B cell (primary cell): Measurements from ENCODE around the gene ADAMTS2. TPM values are rescaled to one million over a fixed set of nuclear protein-coding genes. Genes with fewer than 3 reads are reported as not detected.

Experiments used
- ATAC-seq: fragments of 200-7000 bp; cut with Tn5 transposase; one replicate; pipeline ENCODE4 v1.10.0; 2021; ENCODE audit warnings: low read depth, mild to moderate bottlenecking, moderate number of reproducible peaks, moderate library complexity
- CTCF ChIA-PET: fragments of 350-600 bp; sonication (Branson Sonifier 250); formaldehyde crosslinking; loops from one replicate; lab custom pipeline; 2021; ENCODE audit warnings: antibody characterized with exemption, inconsistent platforms; lab: Charles Lee
- POLR2A ChIA-PET: fragments of 350-600 bp; sonication (Branson Sonifier 250); formaldehyde crosslinking; loops from one replicate; lab custom pipeline; 2021; ENCODE audit warnings: antibody characterized with exemption; lab: Charles Lee
- DNase-seq: peaks from one replicate; pipeline ENCODE4 v3.0.0; 2013
- H2AFZ ChIP-seq: 2 replicates; pipeline ENCODE4 v1.6.1; 2012; ENCODE audit warnings: mild to moderate bottlenecking, low read depth, low read length; ENCODE audit not compliant: insufficient read depth, poor library complexity, severe bottlenecking
- H3K27ac ChIP-seq, 2 donors: 1 replicate in 1 of 2; 2 replicates in 1 of 2; pipeline ENCODE4 v1.5.1; 2012 to 2013; ENCODE audit warnings: low read length in 2 of 2, mild to moderate bottlenecking in 2 of 2, moderate library complexity in 1 of 2
- H3K27me3 ChIP-seq, 4 experiments: fragments of 200-600 bp in 1 of 4; sonication (generic) in 1 of 4; replicated peaks in 1 of 4; 1 replicate in 2 of 4; 2 replicates in 2 of 4; pipeline versions ENCODE4 v1.6.1 to v1.7.0; 2013 to 2016; ENCODE audit warnings: low read length in 3 of 4, mild to moderate bottlenecking in 2 of 4, mixed read lengths in 1 of 4, moderate library complexity in 1 of 4; ENCODE audit not compliant: insufficient read depth in 4 of 4, control insufficient read depth in 3 of 4; ENCODE audit errors: control extremely low read depth in 1 of 4
- H3K36me3 ChIP-seq, 2 experiments: replicated peaks in 1 of 2; 1 replicate in 1 of 2; 2 replicates in 1 of 2; pipeline versions ENCODE4 v1.6.1 to v1.7.1; 2013; ENCODE audit warnings: low read length in 1 of 2; ENCODE audit not compliant: insufficient read depth in 2 of 2, control insufficient read depth in 1 of 2; ENCODE audit errors: control extremely low read depth in 1 of 2, extremely low read depth in 1 of 2
- H3K4me1 ChIP-seq, 2 donors: fragments of 200-600 bp in 1 of 2; sonication (generic) in 1 of 2; 1 replicate in 1 of 2; 2 replicates in 1 of 2; pipeline versions ENCODE4 v1.5.1 to v1.6.1; 2013 to 2017; ENCODE audit warnings: low read length in 2 of 2; ENCODE audit not compliant: control insufficient read depth in 2 of 2, insufficient read depth in 2 of 2
- H3K4me2 ChIP-seq: replicated peaks from 2 replicates; pipeline ENCODE3; 2012; ENCODE audit warnings: mild to moderate bottlenecking, low read depth, low read length; ENCODE audit not compliant: poor library complexity, severe bottlenecking
- H3K4me3 ChIP-seq, 5 experiments: fragments of 200-600 bp in 1 of 5; sonication (generic) in 1 of 5; 1 replicate in 3 of 5; 2 replicates in 2 of 5; pipeline versions ENCODE4 v1.5.1 to v1.7.0; 2011 to 2016; ENCODE audit warnings: low read length in 4 of 5, mild to moderate bottlenecking in 4 of 5, low read depth in 2 of 5, control low read depth in 1 of 5, moderate library complexity in 1 of 5; ENCODE audit not compliant: insufficient read depth in 1 of 5; ENCODE audit errors: control extremely low read depth in 1 of 5, extremely low read depth in 1 of 5
- H3K79me2 ChIP-seq: fragments of 200-600 bp; sonication (generic); one replicate; pipeline ENCODE4 v1.6.0; 2016; ENCODE audit warnings: low read length; ENCODE audit not compliant: control insufficient read depth, insufficient read depth
- H3K9ac ChIP-seq: fragments of 200-600 bp; sonication (generic); 2 replicates; pipeline ENCODE4 v1.6.1; 2017; ENCODE audit warnings: mild to moderate bottlenecking, low read length, moderate library complexity
- H3K9me3 ChIP-seq, 3 donors: one replicate each; pipeline versions ENCODE4 v1.6.1 to v1.7.1; 2013; ENCODE audit warnings: low read length in 2 of 3; ENCODE audit not compliant: control insufficient read depth in 2 of 3, insufficient read depth in 1 of 3; ENCODE audit errors: control extremely low read depth in 1 of 3
- H4K20me1 ChIP-seq: 2 replicates; pipeline ENCODE4 v1.6.0; 2012; ENCODE audit warnings: mild to moderate bottlenecking, low read length; ENCODE audit not compliant: insufficient read depth, control insufficient read depth, poor library complexity, severe bottlenecking
- H3K27ac Mint-ChIP-seq: one replicate; pipeline ENCODE4 v1.8.0; 2021; ENCODE audit warnings: mixed read lengths
- H3K27me3 Mint-ChIP-seq: one replicate; pipeline ENCODE4 v1.8.0; 2021; ENCODE audit warnings: mixed read lengths
- H3K4me1 Mint-ChIP-seq: one replicate; pipeline ENCODE4 v1.8.0; 2021; ENCODE audit warnings: mixed read lengths
- H3K4me3 Mint-ChIP-seq: one replicate; pipeline ENCODE4 v1.8.0; 2021; ENCODE audit warnings: mixed read lengths
- H3K9me3 Mint-ChIP-seq: one replicate; pipeline ENCODE4 v1.8.0; 2022; ENCODE audit warnings: mixed read lengths; ENCODE audit not compliant: insufficient read depth
- EZH2 ChIP-seq: IDR thresholded peaks from 2 replicates; pipeline ENCODE4 v1.6.1; 2012; ENCODE audit warnings: borderline replicate concordance, low read depth, mild to moderate bottlenecking, moderate library complexity, low read length; ENCODE audit not compliant: insufficient read depth, poor library complexity, severe bottlenecking
- WGBS: methylation state at CpG from one replicate; pipeline ENCODE4 v1.1.5; 2013; ENCODE audit warnings: missing lambda C conversion rate; ENCODE audit not compliant: insufficient coverage; 5-methylcytosine and 5-hydroxymethylcytosine counted together
- intact Hi-C: fragments of 100-400 bp; cut with micrococcal nuclease; formaldehyde crosslinking; loops from one replicate; pipeline ENCODE4 v1.10.0; 2022
- polyA plus RNA-seq: library from polyadenylated mRNA; depleted of rRNA; stranded (reverse); fragments of >200 nt; gene quantifications from 2 replicates; pipeline ENCODE4 v1.2.3, GENCODE V29; 2012
- total RNA-seq, 2 donors: library from RNA; stranded (reverse); fragments of 120-200 nt in 1 of 2; gene quantifications; 1 replicate in 1 of 2; 2 replicates in 1 of 2; pipeline versions ENCODE4 v1.2.3 to v1.2.4, GENCODE V29; 2013 to 2022
- TF ChIP-seq, protein P1 (sequence below): fragments of 200-600 bp; IDR thresholded peaks from one replicate; pipeline ENCODE4 v1.8.0; 2022; ENCODE audit warnings: antibody characterized with exemption, mild to moderate bottlenecking

The ADAMTS2 gene
- total and polyA plus RNA-seq, 2 donors (not counting 1 experiment from before 2014, with no cell fraction given): not detected

DNA sequence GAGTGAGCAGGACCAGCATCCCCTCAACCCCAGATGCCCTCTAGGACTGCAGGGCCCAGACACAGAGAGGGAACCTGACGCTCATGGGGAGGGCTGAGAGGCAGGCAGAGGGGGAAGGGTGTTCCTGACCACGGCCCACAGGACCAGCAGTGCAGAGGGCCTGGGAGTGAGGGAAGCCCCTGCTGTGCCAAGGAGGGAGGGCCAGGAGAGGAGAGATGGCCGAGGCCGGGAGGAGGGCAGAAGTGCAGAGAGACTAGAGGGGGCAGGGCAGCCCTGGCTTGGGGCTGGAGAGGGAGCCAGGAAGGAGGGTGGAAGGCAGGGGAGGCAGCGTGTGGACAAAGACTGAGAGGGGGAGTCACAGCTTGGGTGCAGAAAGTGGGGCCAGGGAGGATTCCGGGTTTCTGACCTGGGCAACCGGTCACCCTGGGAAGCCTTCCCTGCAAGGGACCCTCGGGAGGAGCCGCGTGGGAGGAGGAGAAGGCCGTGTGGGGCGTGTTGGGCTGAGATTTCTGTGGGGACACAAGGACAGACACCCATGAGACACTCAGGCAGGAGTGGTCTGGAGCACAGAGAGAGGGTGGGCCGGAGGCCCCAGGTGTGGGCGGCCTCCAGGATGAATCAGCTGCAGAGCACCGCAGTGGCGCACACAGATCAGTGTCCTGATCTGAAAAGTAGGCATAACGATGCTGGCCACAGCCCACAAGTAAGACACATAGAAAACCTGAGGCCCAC, 117.5 kb downstream of the ADAMTS2 start:
- DNase-seq (no peak), ATAC-seq (no peak)
- POLR2A ChIA-PET: no interaction called here
- H3K4me1 Mint-ChIP-seq: no peaks in the 10 kb centered on the region
- 88% methylated on average over 16 of the region's 17 CpGs for WGBS
- H2AFZ ChIP-seq: no peak overlapping the region
- no peaks in the 10 kb centered on the region for H3K36me3 ChIP-seq
- no peaks in the 10 kb centered on the region for H3K27me3 Mint-ChIP-seq
- H3K27ac ChIP-seq: no peak overlapping the region
- H3K9me3 Mint-ChIP-seq: peaks cover 9% of the 10 kb centered on the region
- H3K27me3 ChIP-seq: no peaks in the 10 kb centered on the region
- intact Hi-C loops: no loop called here
- H3K9me3 ChIP-seq: peaks cover 0 to 26% (median 5%) of the 10 kb centered on the region in 3 donors
- no peak overlapping the region for H3K9ac ChIP-seq
- CTCF ChIA-PET: no interaction called here
- no peak overlapping the region for H3K4me3 ChIP-seq
- H3K79me2 ChIP-seq: no peaks in the 10 kb centered on the region
- no peak overlapping the region for H3K4me2 ChIP-seq
- H3K4me3 Mint-ChIP-seq: no peak overlapping the region
- H3K27ac Mint-ChIP-seq: no peak overlapping the region
- H4K20me1 ChIP-seq: no peaks in the 10 kb centered on the region
- H3K4me1 ChIP-seq: no peaks in the 10 kb centered on the region
- TF ChIP-seq, protein P1, sequence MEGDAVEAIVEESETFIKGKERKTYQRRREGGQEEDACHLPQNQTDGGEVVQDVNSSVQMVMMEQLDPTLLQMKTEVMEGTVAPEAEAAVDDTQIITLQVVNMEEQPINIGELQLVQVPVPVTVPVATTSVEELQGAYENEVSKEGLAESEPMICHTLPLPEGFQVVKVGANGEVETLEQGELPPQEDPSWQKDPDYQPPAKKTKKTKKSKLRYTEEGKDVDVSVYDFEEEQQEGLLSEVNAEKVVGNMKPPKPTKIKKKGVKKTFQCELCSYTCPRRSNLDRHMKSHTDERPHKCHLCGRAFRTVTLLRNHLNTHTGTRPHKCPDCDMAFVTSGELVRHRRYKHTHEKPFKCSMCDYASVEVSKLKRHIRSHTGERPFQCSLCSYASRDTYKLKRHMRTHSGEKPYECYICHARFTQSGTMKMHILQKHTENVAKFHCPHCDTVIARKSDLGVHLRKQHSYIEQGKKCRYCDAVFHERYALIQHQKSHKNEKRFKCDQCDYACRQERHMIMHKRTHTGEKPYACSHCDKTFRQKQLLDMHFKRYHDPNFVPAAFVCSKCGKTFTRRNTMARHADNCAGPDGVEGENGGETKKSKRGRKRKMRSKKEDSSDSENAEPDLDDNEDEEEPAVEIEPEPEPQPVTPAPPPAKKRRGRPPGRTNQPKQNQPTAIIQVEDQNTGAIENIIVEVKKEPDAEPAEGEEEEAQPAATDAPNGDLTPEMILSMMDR: no peak
- TF ChIP-seq EZH2: no peak

DNA sequence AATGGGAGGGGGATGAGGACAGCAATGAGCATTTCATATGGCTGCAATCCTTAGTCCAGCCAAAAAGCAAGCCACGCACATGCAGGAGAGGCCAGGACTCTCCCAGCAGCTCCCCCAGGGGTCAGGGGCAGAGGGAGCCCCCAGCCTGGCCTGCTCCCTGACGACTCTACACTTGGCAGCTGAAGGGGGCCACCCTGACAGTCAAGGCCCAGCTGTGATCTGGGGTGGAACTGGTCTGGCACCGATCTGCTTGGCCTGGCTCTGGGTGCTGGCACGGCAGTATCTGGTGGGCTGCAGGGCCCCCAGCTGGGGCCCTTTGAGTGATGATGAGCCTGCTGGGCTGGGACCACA, 118.1 kb downstream of the ADAMTS2 start:
- Histone ChIP-seq H3K4me2 (no peak overlapping the region), H4K20me1 (no peaks in the 10 kb centered on the region), H3K27me3 (no peaks in the 10 kb centered on the region), H3K9me3 (peaks cover 0 to 31% (median 5%) of the 10 kb centered on the region in 3 donors), H3K4me3 (no peak overlapping the region), H3K9ac (no peak overlapping the region), H3K79me2 (no peaks in the 10 kb centered on the region), H3K27ac (no peak overlapping the region), H3K4me1 (no peaks in the 10 kb centered on the region), H2AFZ (no peak overlapping the region), H3K36me3 (no peaks in the 10 kb centered on the region)
- ChIA-PET POLR2A (no interaction called here), CTCF (no interaction called here)
- H3K4me1 Mint-ChIP-seq: no peaks in the 10 kb centered on the region
- DNase-seq (no peak), ATAC-seq (no peak)
- TF ChIP-seq, protein P1: no peak
- TF ChIP-seq EZH2: no peak
- H3K9me3 Mint-ChIP-seq: peaks cover 9% of the 10 kb centered on the region
- no peak overlapping the region for H3K27ac Mint-ChIP-seq
- WGBS: 82% methylated on average over 4 of the region's 4 CpGs
- intact Hi-C loops: no loop called here
- H3K4me3 Mint-ChIP-seq: no peak overlapping the region
- H3K27me3 Mint-ChIP-seq: no peaks in the 10 kb centered on the region
